HCT116 (cell line): ENCODE measurements around the gene SLC16A13. TPM values are rescaled to one million over a fixed set of nuclear protein-coding genes. Genes with fewer than 3 reads are reported as not detected.

Experiments used
- ATAC-seq: fragments of 200-7000 bp; cut with Tn5 transposase; 2 replicates; pipeline ENCODE4 v1.9.1; 2020; ENCODE audit warnings: mild to moderate bottlenecking, moderate library complexity
- BruUV-seq: library from RNA; stranded (reverse); fragments of 400-500 nt; replicated peaks from 2 replicates; lab custom pipeline; 2021; lab: Mats Ljungman, UMichigan
- CTCF ChIA-PET: fragments of 300-600 bp; sonication (Branson Sonifier 250); formaldehyde crosslinking; loops from one replicate; lab custom pipeline; 2021; ENCODE audit warnings: antibody characterized with exemption; lab: Charles Lee
- POLR2A ChIA-PET: fragments of 300-600, 350-600 bp; sonication (Branson Sonifier 250); formaldehyde crosslinking; loops from one replicate; lab custom pipeline; 2021; ENCODE audit warnings: antibody characterized with exemption; lab: Charles Lee
- RAD21 ChIA-PET, 2 experiments: fragments of 300-600 bp; sonication (Branson Sonifier 250); formaldehyde crosslinking; loops; one replicate each; lab custom pipeline; 2023; ENCODE audit warnings: low total read pairs in 2 of 2; ENCODE audit not compliant: uncharacterized antibody in 2 of 2, unreplicated experiment in 2 of 2, low non-redundant PET in 1 of 2; lab: Charles Lee
- DNase-seq: peaks from one replicate; pipeline ENCODE4 v3.0.0-alpha.2; 2010; ENCODE audit warnings: low read depth, low spot score
- H2AFZ ChIP-seq: fragments of 200-600 bp; shearing (Covaris generic), sonication (generic); 2 replicates; pipeline ENCODE4 v1.6.1; 2017; ENCODE audit warnings: low read depth, mixed run types, mixed read lengths, antibody characterized with exemption, low read length; ENCODE audit not compliant: poor library complexity, severe bottlenecking
- H3K27ac ChIP-seq: 2 replicates; pipeline ENCODE4 v1.5.1; 2012; ENCODE audit warnings: low read depth, low read length
- H3K27me3 ChIP-seq: fragments of 200-600 bp; sonication (generic); 2 replicates; pipeline ENCODE4 v1.6.1; 2016; ENCODE audit warnings: mixed run types, low read length, mixed read lengths; ENCODE audit not compliant: insufficient read depth
- H3K36me3 ChIP-seq, 2 experiments: fragments of 200-500 bp in 1 of 2; fragments of 200-600 bp in 1 of 2; sonication (Bioruptor generic) in 1 of 2; sonication (generic) in 1 of 2; 2 replicates each; pipeline versions ENCODE4 v1.5.1 to v1.6.1; 2014 to 2016; ENCODE audit warnings: low read length in 2 of 2, inconsistent platforms in 1 of 2, mixed read lengths in 1 of 2, mixed run types in 1 of 2; ENCODE audit not compliant: insufficient read depth in 2 of 2, control insufficient read depth in 1 of 2
- H3K4me1 ChIP-seq, 2 experiments: fragments of 200-600 bp in 1 of 2; sonication (generic) in 1 of 2; 2 replicates each; pipeline versions ENCODE4 v1.5.1 to v1.6.1; 2012 to 2017; ENCODE audit warnings: low read length in 2 of 2, inconsistent platforms in 1 of 2, mild to moderate bottlenecking in 1 of 2, mixed read lengths in 1 of 2, mixed run types in 1 of 2, moderate library complexity in 1 of 2; ENCODE audit not compliant: insufficient read depth in 2 of 2, control insufficient read depth in 1 of 2
- H3K4me2 ChIP-seq: fragments of 200-600 bp; sonication (generic); 2 replicates; pipeline ENCODE4 v1.6.1; 2017; ENCODE audit warnings: mixed run types, low read length, mixed read lengths
- H3K4me3 ChIP-seq, 2 experiments: fragments of 200-600 bp in 1 of 2; sonication (generic) in 1 of 2; replicated peaks in 1 of 2; 2 replicates each; pipeline ENCODE4 v1.5.1; 2011 to 2016; ENCODE audit warnings: low read length in 2 of 2, control low read depth in 1 of 2, low read depth in 1 of 2, mild to moderate bottlenecking in 1 of 2, mixed read lengths in 1 of 2, mixed run types in 1 of 2
- H3K79me2 ChIP-seq: fragments of 200-600 bp; sonication (generic); 2 replicates; pipeline ENCODE4 v1.6.1; 2017; ENCODE audit warnings: mild to moderate bottlenecking, mixed run types, low read length, moderate library complexity, mixed read lengths; ENCODE audit not compliant: insufficient read depth
- H3K9ac ChIP-seq: fragments of 200-600 bp; sonication (generic); 2 replicates; pipeline ENCODE4 v1.6.1; 2016; ENCODE audit warnings: low read length, mixed read lengths
- H3K9me2 ChIP-seq: fragments of 200-600 bp; sonication (generic), shearing (Covaris generic); 2 replicates; pipeline ENCODE4 v1.6.1; 2017; ENCODE audit warnings: mixed run types, mild to moderate bottlenecking, moderate library complexity; ENCODE audit not compliant: insufficient read depth
- H3K9me3 ChIP-seq, 2 experiments: fragments of 200-500 bp in 1 of 2; fragments of 200-600 bp in 1 of 2; sonication (Bioruptor generic) in 1 of 2; sonication (generic) in 1 of 2; 2 replicates each; pipeline ENCODE4 v1.6.1; 2014 to 2017; ENCODE audit warnings: low read length in 2 of 2, mixed read lengths in 2 of 2, inconsistent platforms in 1 of 2, low read depth in 1 of 2, mild to moderate bottlenecking in 1 of 2, mixed run types in 1 of 2, moderate library complexity in 1 of 2; ENCODE audit not compliant: control insufficient read depth in 1 of 2, insufficient read depth in 1 of 2
- H4K20me1 ChIP-seq: fragments of 200-600 bp; sonication (generic), shearing (Covaris generic); 2 replicates; pipeline ENCODE4 v1.6.1; 2017; ENCODE audit warnings: mixed run types, mild to moderate bottlenecking, moderate library complexity; ENCODE audit not compliant: insufficient read depth
- ATF3 ChIP-seq: IDR thresholded peaks from 2 replicates; pipeline ENCODE4 v1.6.1; 2012
- CTCF ChIP-seq, 3 experiments: fragments of 200-600 bp in 1 of 3; sonication (generic) in 1 of 3; IDR thresholded peaks in 2 of 3; conservative IDR thresholded peaks in 1 of 3; 2 replicates each; pipeline ENCODE4 v1.5.1; 2012 to 2017; ENCODE audit warnings: low read depth in 2 of 3, low read length in 2 of 3, antibody characterized with exemption in 1 of 3, borderline replicate concordance in 1 of 3, control low read depth in 1 of 3, mild to moderate bottlenecking in 1 of 3, mixed read lengths in 1 of 3, mixed run types in 1 of 3, moderate library complexity in 1 of 3; ENCODE audit not compliant: insufficient read depth in 1 of 3
- EGR1 ChIP-seq: IDR thresholded peaks from 2 replicates; pipeline ENCODE4 v1.6.1; 2012; ENCODE audit warnings: low read depth
- EZH2 ChIP-seq: fragments of 200-600 bp; sonication (generic); IDR thresholded peaks from 2 replicates; pipeline ENCODE4 v1.6.1; 2017; ENCODE audit warnings: antibody characterized with exemption, mixed run types
- EZH2phosphoT487 ChIP-seq: fragments of 200-600 bp; IDR thresholded peaks from 2 replicates; pipeline ENCODE4 v1.6.1; 2018; ENCODE audit warnings: antibody characterized with exemption, borderline replicate concordance
- FOSL1 ChIP-seq: IDR thresholded peaks from 2 replicates; pipeline ENCODE4 v1.6.1; 2012; ENCODE audit warnings: low read depth
- JUND ChIP-seq: IDR thresholded peaks from 2 replicates; pipeline ENCODE4 v1.6.1; 2012
- MAX ChIP-seq: IDR thresholded peaks from 2 replicates; pipeline ENCODE4 v1.6.1; 2012
- POLR2A ChIP-seq: IDR thresholded peaks from 2 replicates; pipeline ENCODE4 v1.7.0; 2011; ENCODE audit warnings: borderline replicate concordance; ENCODE audit not compliant: insufficient read depth, insufficient read length; ENCODE audit errors: extremely low read depth
- POLR2AphosphoS5 ChIP-seq: IDR thresholded peaks from 2 replicates; pipeline ENCODE4 v1.6.1; 2011; ENCODE audit warnings: mild to moderate bottlenecking, low read depth, low read length, moderate library complexity
- SIN3A ChIP-seq: IDR thresholded peaks from 2 replicates; pipeline ENCODE4 v1.6.1; 2012; ENCODE audit warnings: low read depth
- SRF ChIP-seq: IDR thresholded peaks from 2 replicates; pipeline ENCODE4 v1.6.1; 2012; ENCODE audit warnings: low read depth
- TCF7L2 ChIP-seq: IDR thresholded peaks from 2 replicates; pipeline ENCODE4 v1.7.0; 2011; ENCODE audit warnings: borderline replicate concordance, inconsistent platforms; ENCODE audit not compliant: insufficient read depth, insufficient read length; ENCODE audit errors: extremely low read depth
- ZFX ChIP-seq: fragments of 450-650 bp; IDR thresholded peaks from 2 replicates; pipeline ENCODE4 v1.6.1; 2017
- ZNF274 ChIP-seq: fragments of 200-500 bp; sonication (Bioruptor generic); IDR thresholded peaks from 2 replicates; pipeline ENCODE4 v1.6.1; 2014; ENCODE audit warnings: mild to moderate bottlenecking, low read depth, low read length, inconsistent platforms
- intact Hi-C: fragments of 100-400 bp; cut with micrococcal nuclease; formaldehyde crosslinking; loops from 2 replicates; pipeline ENCODE4 v1.10.0; 2022
- total RNA-seq: library from RNA; stranded (reverse); gene quantifications from one replicate; pipeline ENCODE4 v1.2.1, GENCODE V29; 2021; ENCODE audit not compliant: unreplicated experiment

The SLC16A13 gene
- total RNA-seq, 1 experiment from 2014 or later = 6.8 TPM

GRCh38 chr17:7063518-7064094 lies 27.8 kb downstream of the SLC16A13 start:
- RAD21 ChIA-PET = no interaction called here
- ATAC-seq (no peak), DNase-seq (no peak)
- BruUV-seq = no TSS peak
- Histone ChIP-seq H3K79me2 (no peaks in the 10 kb centered on the region), H3K27me3 (peaks cover 4% of the 10 kb centered on the region; the same call in 1 of the 2 replicates), H3K27ac (no peak overlapping the region), H3K36me3 (no peaks in the 10 kb centered on the region), H3K9me2 (no peaks in the 10 kb centered on the region), H3K9me3 (no peaks in the 10 kb centered on the region), H3K4me1 (peaks cover 16 to 32% of the 10 kb centered on the region in 2 experiments), H3K9ac (no peak overlapping the region), H3K4me3 (no peak overlapping the region), H4K20me1 (no peaks in the 10 kb centered on the region), H2AFZ (no peak overlapping the region), H3K4me2 (no peak overlapping the region; the same call in 1 of the 2 replicates)
- CTCF ChIA-PET = no interaction called here
- TF ChIP-seq CTCF (IDR thresholded peaks at IDR 0.05 in 2 of 3, conservative IDR thresholded peaks at IDR 0.05 in 1 of 3; ENCODE audit: borderline replicate concordance in 1 of 3, insufficient read depth in 1 of 3, low read depth in 2 of 3, low read length in 2 of 3) = no peak
- no peak for TF ChIP-seq EZH2phosphoT487
- no peak for TF ChIP-seq ATF3
- TF ChIP-seq POLR2A = no peak
- TF ChIP-seq FOSL1 = no peak
- TF ChIP-seq MAX = no peak
- TF ChIP-seq EGR1 = no peak
- no peak for TF ChIP-seq ZFX
- TF ChIP-seq ZNF274 = no peak
- no peak for TF ChIP-seq JUND
- no peak for TF ChIP-seq EZH2
- TF ChIP-seq SRF = no peak
- TF ChIP-seq TCF7L2 = no peak
- TF ChIP-seq SIN3A = no peak
- no peak for TF ChIP-seq POLR2AphosphoS5
- intact Hi-C loops = no loop called here
- POLR2A ChIA-PET = no interaction called here
